ENCODE measurements around the gene PAN3.

Gene PAN3

DNA sequence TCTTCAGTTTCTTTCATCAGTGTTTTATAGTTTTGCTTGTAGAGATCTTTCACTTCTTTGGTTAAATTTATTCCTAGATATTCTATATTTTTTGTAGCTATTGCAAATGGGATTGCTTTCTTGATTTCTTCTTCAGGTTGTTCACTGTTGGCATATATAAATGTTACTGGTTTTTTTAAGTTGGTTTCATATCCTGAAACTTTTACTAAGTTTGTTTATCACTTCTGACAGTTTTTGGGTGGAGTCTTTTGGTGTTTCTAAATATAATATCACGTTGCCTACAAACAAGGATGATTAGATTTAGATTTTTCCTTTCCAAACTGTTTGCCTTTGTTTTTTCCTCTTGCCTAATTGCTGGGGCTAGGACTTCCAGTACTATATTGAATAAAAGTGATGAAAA, 109.7 kb downstream of the PAN3 start:
- no peak for DNase-seq (ENCODE audit: low read depth in 1 of 2, low spot score in 1 of 2)
- TF ChIP-seq JUND (IDR thresholded peaks at IDR 0.05; ENCODE audit: low read depth), result no peak
- in situ Hi-C loops (cut with HindIII; ENCODE audit: low pct_unique_long_range_greater_than_20kb, low sequenced_read_pairs), result no loop called here

DNA sequence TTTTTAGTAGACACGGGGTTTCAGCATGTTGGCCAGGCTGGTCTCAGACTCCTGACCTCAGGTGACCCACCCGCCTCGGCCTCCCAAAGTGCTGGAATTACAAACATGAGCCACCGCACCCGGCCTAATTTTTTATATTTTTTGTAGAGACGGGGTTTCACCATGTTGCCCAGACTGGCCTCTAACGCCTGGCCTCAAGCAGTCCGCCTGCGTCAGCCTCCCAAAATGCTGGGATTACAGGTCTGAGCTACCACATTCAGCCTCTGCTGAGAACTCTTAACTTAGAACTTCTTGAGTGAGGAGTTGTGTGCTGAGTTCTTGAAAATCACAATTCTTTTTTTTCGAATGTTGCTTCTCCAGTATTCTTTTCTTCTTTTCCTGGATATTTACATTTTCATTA, 112.2 kb downstream of the PAN3 start:
- no peak for DNase-seq (ENCODE audit: low read depth in 1 of 2, low spot score in 1 of 2)
- TF ChIP-seq JUND (IDR thresholded peaks at IDR 0.05; ENCODE audit: low read depth), result no peak
- in situ Hi-C loops (cut with HindIII; ENCODE audit: low pct_unique_long_range_greater_than_20kb, low sequenced_read_pairs), result no loop called here

- in situ Hi-C loops (cut with HindIII; ENCODE audit: low pct_unique_long_range_greater_than_20kb, low sequenced_read_pairs), result no loop called here
- no peak for DNase-seq (ENCODE audit: low read depth in 1 of 2, low spot score in 1 of 2)
- TF ChIP-seq JUND (IDR thresholded peaks at IDR 0.05; ENCODE audit: low read depth), result no peak
Observed at GRCh38 chr13:28251466-28251865, 113.1 kb downstream of the PAN3 start.

GRCh38 chr13:28252547-28252946, 114.2 kb downstream of the PAN3 start:
- DNase-seq (ENCODE audit: low read depth in 1 of 2, low spot score in 1 of 2), result no peak
- TF ChIP-seq JUND (IDR thresholded peaks at IDR 0.05; ENCODE audit: low read depth), result no peak
- in situ Hi-C loops (cut with HindIII; ENCODE audit: low pct_unique_long_range_greater_than_20kb, low sequenced_read_pairs), result no loop called here

GRCh38 chr13:28257305-28257704, 119.0 kb downstream of the PAN3 start:
- no peak for TF ChIP-seq JUND (IDR thresholded peaks at IDR 0.05; ENCODE audit: low read depth)
- no peak for DNase-seq (ENCODE audit: low read depth in 1 of 2, low spot score in 1 of 2)
- in situ Hi-C loops (cut with HindIII; ENCODE audit: low pct_unique_long_range_greater_than_20kb, low sequenced_read_pairs), result no loop called here

DNA sequence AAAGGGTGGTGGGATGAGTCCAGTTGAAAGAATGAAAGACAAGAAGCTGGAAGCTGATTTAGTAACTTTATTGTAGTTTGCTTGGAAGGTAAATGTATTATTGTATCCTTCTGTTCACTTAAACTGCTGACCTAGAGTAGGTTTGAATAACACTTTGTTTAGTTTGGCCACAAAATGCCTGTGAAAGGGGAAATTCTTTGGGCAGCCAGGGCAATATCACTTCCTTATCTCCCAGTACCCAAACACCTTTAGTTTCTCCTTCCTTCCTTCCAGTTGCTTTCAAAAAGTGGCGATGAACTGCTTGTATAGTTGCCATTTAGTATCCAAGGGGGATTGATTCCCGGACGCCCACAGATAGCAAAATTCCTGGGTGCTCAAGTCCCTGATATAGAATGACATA, 120.1 kb downstream of the PAN3 start:
- no peak for DNase-seq (ENCODE audit: low read depth in 1 of 2, low spot score in 1 of 2)
- in situ Hi-C loops (cut with HindIII; ENCODE audit: low pct_unique_long_range_greater_than_20kb, low sequenced_read_pairs), result no loop called here
- no peak for TF ChIP-seq JUND (IDR thresholded peaks at IDR 0.05; ENCODE audit: low read depth)

- no peak for TF ChIP-seq JUND (IDR thresholded peaks at IDR 0.05; ENCODE audit: low read depth)
- DNase-seq (ENCODE audit: low read depth in 1 of 2, low spot score in 1 of 2), result no peak
- in situ Hi-C loops (cut with HindIII; ENCODE audit: low pct_unique_long_range_greater_than_20kb, low sequenced_read_pairs), result no loop called here
Observed at GRCh38 chr13:28267497-28267896, 129.2 kb downstream of the PAN3 start.

- TF ChIP-seq JUND (IDR thresholded peaks at IDR 0.05; ENCODE audit: low read depth), result no peak
- no peak for DNase-seq (ENCODE audit: low read depth in 1 of 2, low spot score in 1 of 2)
- in situ Hi-C loops (cut with HindIII; ENCODE audit: low pct_unique_long_range_greater_than_20kb, low sequenced_read_pairs), result no loop called here
Observed at GRCh38 chr13:28268800-28269223, 130.5 kb downstream of the PAN3 start.

DNA sequence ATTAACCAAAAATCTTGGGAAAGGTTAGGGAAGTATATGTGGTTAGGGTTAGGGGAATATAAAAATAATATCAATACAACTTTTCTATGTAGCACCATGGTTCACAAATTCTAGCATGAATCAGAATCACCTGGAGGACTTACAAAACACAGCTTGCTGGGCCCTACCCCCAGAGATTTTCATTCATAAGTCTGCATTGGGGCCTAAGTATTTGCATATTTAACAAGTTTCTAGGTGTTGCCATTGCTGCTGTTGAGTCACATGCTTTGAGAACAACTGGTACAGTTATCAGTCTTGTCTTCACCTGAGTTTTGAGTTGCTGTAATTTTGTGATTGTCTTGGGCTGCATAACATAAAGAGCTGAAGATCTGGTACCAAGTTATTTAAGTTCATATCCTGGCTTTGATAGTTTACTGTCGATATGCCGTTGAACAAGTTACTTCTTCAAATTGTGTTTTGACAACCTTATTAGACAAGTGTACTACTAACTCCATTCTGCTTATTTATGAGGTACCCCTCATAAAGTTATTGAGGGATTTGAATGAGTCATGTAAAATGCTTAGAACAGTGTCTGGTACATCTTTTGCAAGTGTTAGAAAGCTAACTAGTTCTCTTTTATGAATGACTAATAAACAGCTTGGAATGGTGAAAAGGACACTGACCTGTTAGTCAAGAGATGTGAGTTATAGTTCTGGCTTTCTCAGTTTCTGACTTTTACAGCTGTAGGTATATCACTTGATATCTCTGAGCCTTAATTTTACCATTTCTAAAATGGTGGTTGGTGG, 132.9 kb downstream of the PAN3 start:
- no peak for DNase-seq (ENCODE audit: low read depth in 1 of 2, low spot score in 1 of 2)
- no peak for TF ChIP-seq JUND (IDR thresholded peaks at IDR 0.05; ENCODE audit: low read depth)
- in situ Hi-C loops (cut with HindIII; ENCODE audit: low pct_unique_long_range_greater_than_20kb, low sequenced_read_pairs), result no loop called here

- in situ Hi-C loops (cut with HindIII; ENCODE audit: low pct_unique_long_range_greater_than_20kb, low sequenced_read_pairs), result no loop called here
- DNase-seq (ENCODE audit: low read depth in 1 of 2, low spot score in 1 of 2), result no peak
- TF ChIP-seq JUND (IDR thresholded peaks at IDR 0.05; ENCODE audit: low read depth), result no peak
Observed at GRCh38 chr13:28273919-28274318, 135.6 kb downstream of the PAN3 start.

DNA sequence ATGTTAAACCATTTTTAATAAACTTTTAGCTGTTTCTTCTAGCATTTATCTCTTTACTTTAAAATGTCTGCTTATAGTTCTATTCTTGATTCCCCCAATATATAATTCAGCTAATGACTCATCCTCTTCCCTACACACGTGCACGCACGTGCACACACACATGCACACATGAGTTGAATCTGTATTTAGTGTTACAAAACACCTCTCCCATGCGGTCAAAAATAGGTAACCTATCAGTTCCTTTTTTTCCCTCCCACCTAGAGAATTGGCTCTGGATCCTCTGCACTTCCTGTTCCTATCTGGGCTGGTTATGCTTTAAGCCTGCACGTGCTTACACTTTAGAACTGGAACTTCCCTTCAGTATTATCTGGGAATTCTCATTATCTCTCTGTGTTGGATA, 144.1 kb downstream of the PAN3 start:
- no peak for TF ChIP-seq JUND (IDR thresholded peaks at IDR 0.05; ENCODE audit: low read depth)
- no peak for DNase-seq (ENCODE audit: low read depth in 1 of 2, low spot score in 1 of 2)
- in situ Hi-C loops (cut with HindIII; ENCODE audit: low pct_unique_long_range_greater_than_20kb, low sequenced_read_pairs), result no loop called here

DNA sequence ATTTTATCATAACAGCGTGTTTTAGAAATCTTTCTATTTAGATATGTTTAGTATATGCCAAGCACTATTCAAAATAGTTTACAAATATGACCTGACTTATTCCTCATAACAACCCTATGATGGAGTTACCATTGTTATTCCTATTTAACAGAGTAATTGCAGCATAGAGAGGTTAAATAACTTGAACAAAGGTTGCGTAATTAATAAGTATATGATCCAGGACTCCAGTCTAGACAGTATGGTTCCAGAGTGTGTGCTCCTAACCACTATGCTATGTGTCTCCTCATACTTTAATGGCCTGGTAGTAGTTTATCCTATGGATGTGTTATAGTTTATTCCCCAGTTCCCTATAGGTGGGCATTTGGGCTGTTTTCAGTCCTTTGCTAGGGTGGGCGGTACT, 145.3 kb downstream of the PAN3 start:
- no peak for TF ChIP-seq JUND (IDR thresholded peaks at IDR 0.05; ENCODE audit: low read depth)
- in situ Hi-C loops (cut with HindIII; ENCODE audit: low pct_unique_long_range_greater_than_20kb, low sequenced_read_pairs), result no loop called here
- no peak for DNase-seq (ENCODE audit: low read depth in 1 of 2, low spot score in 1 of 2)

- in situ Hi-C loops (cut with HindIII; ENCODE audit: low pct_unique_long_range_greater_than_20kb, low sequenced_read_pairs), result no loop called here
- no peak for DNase-seq (ENCODE audit: low read depth in 1 of 2, low spot score in 1 of 2)
- no peak for TF ChIP-seq JUND (IDR thresholded peaks at IDR 0.05; ENCODE audit: low read depth)
Observed at GRCh38 chr13:28286263-28286662, 147.9 kb downstream of the PAN3 start.

GRCh38 chr13:28297341-28297740, 159.0 kb downstream of the PAN3 start:
- DNase-seq (ENCODE audit: low read depth in 1 of 2, low spot score in 1 of 2), result no peak
- in situ Hi-C loops (cut with HindIII; ENCODE audit: low pct_unique_long_range_greater_than_20kb, low sequenced_read_pairs), result no loop called here
- no peak for TF ChIP-seq JUND (IDR thresholded peaks at IDR 0.05; ENCODE audit: low read depth)

Measured in T47D (cell line).